ENCODE results near the gene SCUBE3. TPM values are rescaled to one million over a fixed set of nuclear protein-coding genes. Genes with fewer than 3 reads are reported as not detected.

Gene SCUBE3
- total and polyA plus RNA-seq, 9 of the 15 experiments (the other 6 are each of a cell fraction or from before 2014, with no cell fraction given): 0.01 to 0.11 TPM; not detected in 7

GRCh38 chr6:35258336-35258735, 44.6 kb downstream of the SCUBE3 start:
- TF ChIP-seq ZNF354B (CRISPR knock-in tag; IDR thresholded peaks at IDR 0.05): no peak
- TF ChIP-seq E2F3 (CRISPR knock-in tag; IDR thresholded peaks at IDR 0.05): no peak
- TF ChIP-seq ARID2 (IDR thresholded peaks at IDR 0.05): no peak
- TF ChIP-seq UBTF (IDR thresholded peaks at IDR 0.05; ENCODE audit: borderline replicate concordance in 1 of 2, low read depth in 2 of 2, low read length in 2 of 2): no peak
- no peak for TF ChIP-seq SMAD4 (CRISPR knock-in tag; conservative IDR thresholded peaks at IDR 0.05)
- no peak for TF ChIP-seq ARID4B (CRISPR knock-in tag; IDR thresholded peaks at IDR 0.05)
- no peak for TF ChIP-seq DIDO1 (tag; IDR thresholded peaks at IDR 0.05; ENCODE audit: low read depth)
- TF ChIP-seq SMARCB1 (IDR thresholded peaks at IDR 0.05; ENCODE audit: insufficient read length, low read depth): no peak
- TF ChIP-seq ERF (CRISPR knock-in tag; IDR thresholded peaks at IDR 0.05): no peak
- Histone ChIP-seq H3K9ac (ENCODE audit: insufficient read depth in 1 of 2, low read depth in 2 of 2, low read length in 2 of 2) (peak overlapping the region; percentile 83 to 96; a peak in 3 of 4 replicates), H3K9me3 (replicated peaks; ENCODE audit: control insufficient read depth, insufficient read depth, low read depth, low read length) (no peaks in the 10 kb centered on the region), H3K9me1 (ENCODE audit: control insufficient read depth, insufficient read depth, low read length) (no peaks in the 10 kb centered on the region), H3K4me3 (peak overlapping the region; percentile 79), H2AFZ (ENCODE audit: low read depth, low read length) (peak overlapping the region; percentile 97), H3K4me2 (ENCODE audit: insufficient read depth, low read length) (peak overlapping the region; percentile 98), H3K4me1 (replicated peaks in 1 of 2; ENCODE audit: control insufficient read depth in 2 of 2, insufficient read depth in 2 of 2, low read length in 2 of 2) (peaks cover 16 to 37% of the 10 kb centered on the region in 2 experiments), H3K36me3 (ENCODE audit: control insufficient read depth, insufficient read depth, low read length) (no peaks in the 10 kb centered on the region), H3K27ac (ENCODE audit: extremely low read depth, low read depth, low read length) (peak overlapping the region; percentile 95), H3K27me3 (ENCODE audit: control insufficient read depth in 2 of 2, insufficient read depth in 2 of 2, low read length in 2 of 2) (no peaks in the 10 kb centered on the region), H3K79me2 (ENCODE audit: control insufficient read depth, insufficient read depth, low read length) (peaks cover 34% of the 10 kb centered on the region), H4K20me1 (replicated peaks; ENCODE audit: control insufficient read depth, insufficient read depth, low read length) (no peaks in the 10 kb centered on the region)
- no peak for FAIRE-seq
- ChIA-PET CTCF (ENCODE audit: low intra/inter-chr PET ratio) (no interaction called here), POLR2A (interaction anchor here (0.5 to 2.6 kb wide), 10 partner anchors 10 to 1184 kb away, joined by 3 to 34 read pairs (median 4); partner anchors contain the start of gene RPL10A)
- in situ Hi-C loops (cut with MboI) (no loop called here), intact Hi-C loops (cut with micrococcal nuclease) (no loop called here)
- TSS peak; percentile 74 for BruUV-seq (replicated peaks)
- no peak for ATAC-seq
- no peak for DNase-seq (ENCODE audit: extremely low read depth in 1 of 4, low spot score in 3 of 4)
- 38% methylated on average over 7 of the region's 7 CpGs for WGBS (ENCODE audit: insufficient coverage, low coverage, missing lambda C conversion rate)
